ENCODE data around the gene RCN2.
"Not testable (repeated sequence)": the region's sequence is repeated elsewhere in the genome, so short reads cannot be mapped to it uniquely, and the experiment has no call there.

Gene RCN2

DNA sequence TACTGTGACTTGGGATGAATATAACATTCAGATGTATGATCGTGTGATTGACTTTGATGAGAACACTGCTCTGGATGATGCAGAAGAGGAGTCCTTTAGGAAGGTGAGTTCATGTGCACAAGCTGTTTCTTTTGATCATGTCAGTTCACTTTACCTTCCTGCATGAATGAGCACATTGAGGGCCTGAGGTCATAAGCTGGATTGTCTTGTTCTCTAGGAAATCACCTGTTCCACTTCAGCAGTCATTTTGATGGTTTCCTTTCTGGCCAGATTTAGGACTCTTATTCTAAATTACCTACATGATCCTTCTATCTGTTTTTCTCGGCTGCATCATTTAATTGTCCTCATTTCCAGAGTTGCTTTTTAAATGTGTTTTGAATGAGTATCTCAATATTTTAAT is 4.1 kb downstream of the RCN2 start:
- no peak for DNase-seq

- no peak for DNase-seq
Measured at GRCh38 chr15:76936671-76937070, 5.1 kb downstream of the RCN2 start.

DNA sequence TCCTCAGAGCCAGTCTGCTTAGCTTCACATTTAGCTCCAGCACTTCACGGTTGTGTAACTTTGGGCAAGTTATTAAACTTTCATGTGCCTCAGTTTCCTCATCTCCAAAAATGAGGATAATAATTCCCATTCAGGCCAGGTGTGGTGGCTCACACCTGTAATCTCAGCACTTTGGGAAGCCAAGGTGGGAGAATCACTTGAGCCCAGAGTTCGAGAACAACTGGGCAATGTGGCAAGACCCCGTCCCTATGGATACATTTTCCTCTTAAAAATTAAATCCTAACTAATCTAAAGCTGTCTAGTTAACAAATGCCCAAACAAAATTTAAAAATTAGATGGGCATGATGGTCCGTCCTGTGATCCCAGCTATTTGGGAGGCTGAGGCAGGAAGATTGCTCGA is 7.2 kb downstream of the RCN2 start:
- DNase-seq = no peak

DNA sequence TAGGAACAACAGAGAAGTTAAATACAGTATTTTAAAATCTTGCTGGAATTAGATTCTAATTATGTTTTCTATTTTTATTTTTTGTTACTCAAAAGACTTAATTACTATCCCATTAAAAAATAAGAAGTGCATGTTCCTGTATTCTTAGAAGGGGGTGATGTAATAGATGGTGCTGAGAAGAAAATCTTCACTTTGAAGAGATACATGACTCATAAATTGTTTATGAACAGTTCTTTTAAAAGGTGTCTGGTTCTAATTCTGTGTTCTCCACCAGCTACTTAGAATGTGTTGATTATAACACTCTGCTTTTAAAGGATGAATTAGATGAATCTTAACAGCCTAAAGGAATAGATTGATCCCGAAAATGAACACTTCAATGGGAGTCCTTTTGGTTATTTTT is 8.2 kb downstream of the RCN2 start:
- DNase-seq = no peak

DNA sequence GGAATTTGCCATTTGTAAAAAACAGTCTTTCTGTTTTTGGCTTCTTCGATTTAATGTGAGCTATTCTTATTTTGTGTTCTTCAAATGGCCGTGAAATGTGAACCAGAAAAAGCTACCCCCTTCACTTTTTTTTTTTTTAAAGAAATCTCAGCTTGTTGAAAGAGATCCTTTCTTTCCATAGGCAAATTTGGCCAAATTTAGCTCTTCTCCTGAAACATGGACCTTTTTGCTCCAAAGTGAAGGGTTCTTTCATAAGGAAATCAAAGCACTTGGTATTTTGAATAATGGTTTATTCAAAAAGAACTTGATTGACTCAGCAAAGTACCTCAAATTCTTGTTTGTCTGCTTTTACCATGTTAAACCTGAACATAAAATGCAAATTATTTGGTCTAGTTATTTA is 10.1 kb downstream of the RCN2 start:
- no peak for DNase-seq

DNA sequence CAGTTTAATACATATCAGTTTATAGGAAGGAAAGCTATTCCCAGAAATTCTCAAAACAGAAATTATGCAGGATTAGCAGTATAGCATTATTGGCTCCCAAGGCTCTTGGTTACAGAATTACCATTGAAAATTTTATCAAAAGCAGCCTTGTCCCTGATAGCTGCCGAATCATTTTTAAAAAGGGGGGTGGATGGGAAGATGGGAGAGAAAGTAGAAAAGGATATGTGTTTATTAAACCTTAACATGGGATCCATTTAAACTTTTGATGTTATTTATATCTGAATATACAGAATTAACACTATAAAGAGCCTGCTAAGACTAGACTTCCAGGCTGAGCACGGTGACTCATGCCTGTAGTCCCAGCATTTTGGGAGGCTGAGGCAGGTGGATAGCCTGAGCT is 10.8 kb downstream of the RCN2 start:
- DNase-seq = no peak

- DNase-seq = no peak
Measured at GRCh38 chr15:76945494-76946093, 14.0 kb downstream of the RCN2 start.

DNA sequence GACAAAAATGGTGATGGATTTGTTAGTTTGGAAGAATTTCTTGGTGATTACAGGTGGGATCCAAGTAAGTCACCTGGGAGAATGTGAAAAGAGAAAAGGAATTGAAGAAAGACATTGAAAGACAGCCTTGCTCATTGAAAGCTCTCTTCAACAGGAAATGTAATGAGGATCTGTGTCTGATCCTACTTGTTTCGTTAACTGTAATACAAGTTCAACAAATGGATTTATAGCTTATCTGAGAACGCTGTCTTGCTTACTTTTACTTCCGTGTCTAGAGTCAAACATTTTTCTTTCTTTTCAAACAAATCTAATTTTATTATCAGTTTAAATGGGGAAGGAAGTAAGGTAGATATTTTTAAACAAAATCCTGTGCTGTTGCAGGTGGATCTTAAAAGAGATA is 15.9 kb downstream of the RCN2 start:
- no peak for DNase-seq

GRCh38 chr15:76951220-76951619 is 19.7 kb downstream of the RCN2 start:
- no peak for DNase-seq

- no peak for DNase-seq
Measured at GRCh38 chr15:76953913-76954312, 22.4 kb downstream of the RCN2 start.

DNA sequence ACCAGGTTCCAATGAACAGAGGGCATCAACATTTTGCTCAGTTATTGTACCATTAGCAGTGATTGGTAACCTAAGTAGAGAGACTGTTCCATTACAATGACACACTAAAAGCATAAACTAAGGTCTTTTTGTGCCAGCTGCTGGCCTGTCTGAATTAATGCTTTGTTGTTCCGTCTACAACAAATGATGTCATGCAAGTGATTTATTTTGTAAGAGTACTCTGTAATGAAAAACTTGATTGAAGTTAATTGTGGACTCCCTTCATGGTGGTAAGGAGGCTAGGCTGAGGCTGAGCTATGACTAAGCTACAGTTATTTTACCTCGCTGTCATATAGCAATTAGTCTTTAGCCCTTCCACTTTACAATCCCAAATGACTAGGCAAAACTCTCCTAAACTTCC is 23.2 kb downstream of the RCN2 start:
- DNase-seq = no peak

- DNase-seq = no peak
Measured at GRCh38 chr15:76961268-76962011, 29.9 kb downstream of the RCN2 start.

GRCh38 chr15:76962337-76963013 is 30.9 kb downstream of the RCN2 start:
- DNase-seq = no peak

DNA sequence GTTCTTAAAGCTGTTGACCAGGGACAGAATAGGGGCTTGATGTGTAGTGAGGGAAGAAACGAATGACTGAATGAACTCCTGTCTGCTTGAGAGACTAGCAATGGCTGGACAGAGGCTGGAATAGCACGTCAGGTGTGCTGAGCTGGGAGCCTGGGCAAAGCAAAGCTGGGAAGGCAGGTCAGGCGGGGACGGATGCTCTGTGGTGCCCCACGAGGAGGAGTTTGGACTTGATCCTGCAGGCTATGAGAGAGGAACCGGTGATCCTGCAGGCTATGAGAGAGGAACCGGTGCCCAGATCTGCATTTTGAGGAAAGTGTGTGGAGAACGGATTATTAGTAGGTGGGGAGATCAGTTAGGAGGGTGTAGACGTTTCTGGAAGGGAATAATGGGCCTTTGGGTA is 32.0 kb downstream of the RCN2 start:
- no peak for DNase-seq

DNA sequence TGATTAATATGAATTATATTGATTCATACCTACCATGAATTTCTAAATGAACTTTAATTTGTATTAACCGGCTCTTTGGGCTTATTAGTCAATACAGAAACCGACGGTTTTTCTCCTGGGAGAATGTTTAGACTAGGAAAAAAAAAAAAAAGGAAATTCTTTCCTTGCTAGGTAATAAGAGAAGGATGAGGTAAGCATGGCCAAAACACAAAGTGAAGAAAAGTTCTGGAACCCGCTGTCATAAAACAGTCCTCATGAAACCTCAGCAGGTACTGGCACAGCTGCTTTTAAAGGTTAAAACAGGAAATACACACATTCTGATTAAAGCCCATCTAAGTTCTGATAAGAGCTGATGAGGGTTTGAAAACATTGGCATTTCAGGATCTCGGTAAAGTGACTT is 32.6 kb downstream of the RCN2 start:
- no peak for DNase-seq

GRCh38 chr15:76966051-76966450 is 34.5 kb downstream of the RCN2 start:
- DNase-seq = not testable (repeated sequence)

DNA sequence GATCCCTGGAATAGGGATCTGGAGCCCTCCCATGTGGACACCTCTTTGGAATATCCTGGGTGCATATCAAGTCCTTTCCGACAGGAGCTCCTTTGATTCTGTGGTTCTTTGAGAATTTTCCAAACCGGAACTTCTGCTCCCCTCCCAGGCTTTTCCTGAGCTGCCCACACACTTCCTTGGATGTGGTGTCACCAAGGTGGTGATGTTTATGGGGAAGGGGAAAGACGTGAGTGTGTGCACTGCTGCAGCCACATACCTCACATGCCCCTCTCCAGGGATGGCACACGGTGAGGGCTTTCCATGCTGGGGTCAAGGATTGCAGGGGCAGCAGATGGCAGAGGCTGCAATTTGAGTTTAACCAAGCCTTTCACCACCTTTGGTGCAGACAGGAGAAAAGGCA is 35.5 kb downstream of the RCN2 start:
- no peak for DNase-seq

DNA sequence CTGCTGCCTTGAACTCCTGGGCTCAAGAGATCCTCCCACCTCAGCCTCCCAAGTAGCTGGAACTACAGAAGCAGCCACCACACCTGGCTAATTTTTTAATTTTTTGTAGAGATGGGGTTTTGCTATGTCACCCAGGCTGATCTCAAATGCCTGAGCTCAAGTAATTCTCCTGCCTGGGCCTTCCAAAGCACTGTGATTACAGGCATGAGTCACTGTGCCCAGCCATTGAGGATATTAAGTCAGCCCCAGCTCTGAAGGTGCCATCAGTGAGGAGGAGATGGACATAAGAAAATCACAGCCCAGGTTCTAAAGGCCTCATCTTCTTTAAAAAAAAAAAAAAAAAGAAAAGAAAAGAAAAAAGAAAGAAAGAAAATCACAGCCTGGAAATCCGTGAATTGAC is 36.8 kb downstream of the RCN2 start:
- DNase-seq = no peak

DNA sequence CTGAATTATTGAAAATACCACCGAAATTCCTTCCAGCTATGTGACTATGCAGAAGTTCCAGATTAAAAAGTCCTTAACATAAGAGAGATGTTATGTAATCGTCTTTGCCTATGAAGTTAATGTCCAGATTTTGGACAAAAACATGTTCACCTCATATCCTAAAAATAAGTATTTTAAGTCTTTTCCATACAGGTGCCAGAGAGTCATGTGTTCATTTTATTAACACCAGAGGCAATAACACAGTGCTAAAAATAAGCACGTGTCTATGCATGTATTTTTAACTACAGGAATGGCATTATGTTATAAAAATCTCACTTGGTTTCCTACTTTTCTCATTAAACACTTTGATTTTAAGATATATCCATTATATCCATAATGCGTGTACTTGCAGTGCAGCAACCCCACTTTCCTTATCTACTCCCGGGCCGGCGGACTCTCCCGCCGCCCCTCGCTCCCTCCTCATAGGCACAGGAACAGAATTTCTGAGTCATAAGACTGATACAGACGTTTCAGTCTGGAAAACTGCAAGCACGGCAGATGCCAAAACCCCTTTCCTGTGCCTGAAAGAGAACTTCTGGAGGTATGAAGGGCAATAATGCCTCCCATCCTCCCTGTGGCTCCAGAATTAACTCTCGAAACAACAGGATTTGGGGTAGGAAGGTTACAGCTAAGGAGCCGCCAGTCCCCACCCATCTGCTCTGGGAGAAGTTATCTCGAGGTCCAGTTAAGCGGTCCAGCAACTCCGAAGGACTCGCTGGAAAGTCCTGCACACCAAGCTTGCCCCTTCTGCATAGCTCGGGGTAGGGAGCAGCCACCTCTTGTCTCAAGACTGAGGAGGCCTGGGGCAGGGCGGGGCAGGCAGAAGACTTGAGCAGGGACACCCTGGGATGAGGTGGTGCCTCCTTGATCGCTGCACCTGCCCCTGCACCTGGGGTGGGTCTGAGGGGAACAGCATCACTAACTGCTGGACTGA is 41.1 kb downstream of the RCN2 start:
- no peak for DNase-seq

- DNase-seq = no peak
Measured at GRCh38 chr15:76973362-76973743, 41.8 kb downstream of the RCN2 start.

GRCh38 chr15:76973906-76974305 is 42.4 kb downstream of the RCN2 start:
- DNase-seq = no peak

DNA sequence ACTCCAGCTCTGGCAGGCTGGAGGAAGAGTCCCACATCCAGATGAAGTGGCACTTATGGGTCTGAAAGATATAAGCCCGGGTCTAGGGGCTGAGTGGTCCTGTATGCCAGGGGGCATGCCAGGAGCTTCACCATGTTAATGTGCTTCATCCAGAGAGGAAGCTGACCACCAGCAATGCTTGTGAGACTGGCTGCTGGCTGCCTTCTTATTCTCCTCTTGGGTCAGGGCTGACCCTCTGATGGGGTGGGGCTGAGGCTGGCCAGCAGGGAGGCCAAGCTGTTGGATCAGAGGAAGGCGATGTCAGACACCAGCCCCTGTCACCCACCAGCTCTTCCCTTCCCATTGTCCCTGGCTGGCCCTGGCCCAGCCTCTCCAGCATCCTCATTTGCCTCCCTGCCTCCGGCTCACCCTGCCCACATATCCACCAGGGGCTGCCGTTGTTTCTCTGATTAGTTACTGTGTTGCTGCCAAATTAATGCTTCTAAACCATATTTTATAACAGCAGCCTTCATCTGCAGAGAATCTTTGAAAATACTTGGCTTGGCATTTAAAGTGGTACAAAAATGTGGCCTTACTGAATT is 43.0 kb downstream of the RCN2 start:
- no peak for DNase-seq

DNA sequence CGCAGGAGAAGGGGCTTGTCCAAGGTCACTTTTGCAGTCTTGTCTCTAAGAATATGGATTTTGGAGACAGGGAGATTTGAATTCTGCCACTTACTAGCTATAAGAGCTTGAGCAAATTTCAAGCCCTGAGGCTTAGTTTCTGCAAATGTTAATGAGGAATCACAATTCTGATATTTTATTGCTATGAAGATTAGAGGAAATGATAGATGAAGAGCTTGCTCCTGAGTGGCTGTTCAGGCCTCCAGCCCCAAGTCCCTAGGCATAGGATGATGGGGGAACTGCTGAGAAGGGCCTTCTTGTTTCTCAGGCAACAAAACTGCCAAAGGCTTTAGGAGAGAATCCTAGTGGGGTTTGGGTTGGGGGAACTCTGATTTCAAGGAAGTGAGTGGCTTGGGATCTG is 44.6 kb downstream of the RCN2 start:
- no peak for DNase-seq
